HK-2 (cell line): ENCODE results near the gene LRRC75A.
"Not testable (repeated sequence)": the region's sequence is repeated elsewhere in the genome, so short reads cannot be mapped to it uniquely, and the experiment has no call there.

Experiments
- DNase-seq: peaks from one replicate; pipeline ENCODE4 v3.0.0-alpha.2; 2018; ENCODE audit not compliant: unreplicated experiment

The LRRC75A gene

GRCh38 chr17:16398270-16399267 lies 93.4 kb downstream of the LRRC75A start:
- no peak for DNase-seq

GRCh38 chr17:16396693-16397092 lies 95.3 kb downstream of the LRRC75A start:
- not testable (repeated sequence) for DNase-seq

GRCh38 chr17:16395887-16396286 lies 96.1 kb downstream of the LRRC75A start:
- DNase-seq = not testable (repeated sequence)

- DNase-seq = not testable (repeated sequence)
These were observed 99.5 kb downstream of the LRRC75A start for GRCh38 chr17:16392491-16392890.
